OCI-LY1 (cell line): Measurements from ENCODE around the gene ADGRL1.

Experiments
- CTCF ChIP-seq: fragments of 200-600 bp; sonication (generic), shearing (Covaris generic); IDR thresholded peaks from 2 replicates; pipeline ENCODE4 v1.5.1; 2017; ENCODE audit warnings: mild to moderate bottlenecking, antibody characterized with exemption, low read length, moderate library complexity, mixed read lengths
- EZH2 ChIP-seq: fragments of 200-600 bp; sonication (generic), shearing (Covaris generic); IDR thresholded peaks from 2 replicates; pipeline ENCODE4 v1.8.0; 2017; ENCODE audit warnings: borderline replicate concordance, mixed run types, mild to moderate bottlenecking, antibody characterized with exemption, low read length, moderate library complexity, mixed read lengths

- no peak for TF ChIP-seq CTCF
- no peak for TF ChIP-seq EZH2
These were observed 89.4 kb downstream of the ADGRL1 start for GRCh38 chr19:14116525-14116917.
